Ureter (tissue), 1 donor: ENCODE results near the gene LPCAT3. TPM values are rescaled to one million over a fixed set of nuclear protein-coding genes. Genes with fewer than 3 reads are reported as not detected.
A peak's percentile ranks its signal among the peaks of the same experiment; 100 is the strongest.
"Not testable (repeated sequence)": the region's sequence is repeated elsewhere in the genome, so short reads cannot be mapped to it uniquely, and the experiment has no call there.

Source experiments
- DNase-seq: peaks from one replicate; pipeline ENCODE4 v3.0.0-alpha.2; 2020; ENCODE audit warnings: low spot score
- total RNA-seq: library from RNA; stranded (reverse); gene quantifications from one replicate; pipeline ENCODE4 v1.2.4, GENCODE V29; 2023
- donor health status: DM: yes; HTN: yes; CAD: no.

LPCAT3 gene
- 95.9 TPM for total RNA-seq

- DNase-seq: peak; percentile 98
Measured at GRCh38 chr12:7018350-7019042, at the start of gene LPCAT3. Gene LPCAT3 (minus strand): TSS chr12:7018476. CDS start chr12:7018424, 52 bp downstream.

- DNase-seq: no peak
Measured at GRCh38 chr12:7067096-7067495, 48.8 kb upstream of the LPCAT3 start.

GRCh38 chr12:7066596-7066995 is 48.3 kb upstream of the LPCAT3 start:
- no peak for DNase-seq

- no peak for DNase-seq
Measured at GRCh38 chr12:7065073-7065623, 46.9 kb upstream of the LPCAT3 start.

- no peak for DNase-seq
Measured at GRCh38 chr12:7064516-7064915, 46.2 kb upstream of the LPCAT3 start.

- no peak for DNase-seq
Measured at GRCh38 chr12:7061596-7061995, 43.3 kb upstream of the LPCAT3 start.

- DNase-seq: no peak
Measured at GRCh38 chr12:7061138-7061537, 42.9 kb upstream of the LPCAT3 start.

GRCh38 chr12:7060353-7060954 is 42.2 kb upstream of the LPCAT3 start, which contains the start of gene C1S:
Gene C1S (plus strand): TSS chr12:7060718. CDS start chr12:7061913, 1,195 bp downstream.
- peak; percentile 85 for DNase-seq

- no peak for DNase-seq
Measured at GRCh38 chr12:7059780-7060179, 41.5 kb upstream of the LPCAT3 start.

- no peak for DNase-seq
Measured at GRCh38 chr12:7058850-7059395, 40.6 kb upstream of the LPCAT3 start.

- no peak for DNase-seq
Measured at GRCh38 chr12:7058163-7058845, 40.0 kb upstream of the LPCAT3 start.

- not testable (repeated sequence) for DNase-seq
Measured at GRCh38 chr12:7055736-7056135, 37.5 kb upstream of the LPCAT3 start.

- DNase-seq: no peak
Measured at GRCh38 chr12:7054925-7055324, 36.6 kb upstream of the LPCAT3 start.

- DNase-seq: not testable (repeated sequence)
Measured at GRCh38 chr12:7049973-7050372, 31.7 kb upstream of the LPCAT3 start.

- DNase-seq: not testable (repeated sequence)
Measured at GRCh38 chr12:7049445-7049951, 31.2 kb upstream of the LPCAT3 start.

- DNase-seq: no peak
Measured at GRCh38 chr12:7047306-7047705, 29.0 kb upstream of the LPCAT3 start.

GRCh38 chr12:7046383-7047105 is 28.3 kb upstream of the LPCAT3 start:
- DNase-seq: no peak

- DNase-seq: no peak
Measured at GRCh38 chr12:7045913-7046312, 27.6 kb upstream of the LPCAT3 start.

- no peak for DNase-seq
Measured at GRCh38 chr12:7042842-7043241, 24.6 kb upstream of the LPCAT3 start.

- DNase-seq: no peak
Measured at GRCh38 chr12:7039403-7039802, 21.1 kb upstream of the LPCAT3 start.

GRCh38 chr12:7038591-7038990 is 20.3 kb upstream of the LPCAT3 start:
- no peak for DNase-seq
